Memory B cell (primary cell): ENCODE results near the gene C4orf33.
"Not testable (repeated sequence)": the region's sequence is repeated elsewhere in the genome, so short reads cannot be mapped to it uniquely, and the experiment has no call there.

Source experiments
- ATAC-seq: fragments of 150-1000 bp; cut with Tn5 transposase; 2 replicates; pipeline ENCODE4 v1.10.0; 2021; ENCODE audit warnings: low read depth, mild to moderate bottlenecking, moderate library complexity
- DNase-seq, 2 donors: peaks; one replicate each; pipeline ENCODE4 v3.0.0; 2022; ENCODE audit warnings: low spot score in 2 of 2
- H3K27ac Mint-ChIP-seq: one replicate; pipeline ENCODE4 v1.8.0; 2022; ENCODE audit warnings: mild to moderate bottlenecking, moderate library complexity, mixed read lengths
- H3K27me3 Mint-ChIP-seq: one replicate; pipeline ENCODE4 v1.8.0; 2022; ENCODE audit warnings: mixed read lengths
- H3K36me3 Mint-ChIP-seq: one replicate; pipeline ENCODE4 v1.8.0; 2022; ENCODE audit warnings: mild to moderate bottlenecking, mixed read lengths
- H3K4me1 Mint-ChIP-seq: one replicate; pipeline ENCODE4 v1.8.0; 2022; ENCODE audit warnings: mixed read lengths
- H3K4me3 Mint-ChIP-seq: one replicate; pipeline ENCODE4 v1.8.0; 2022; ENCODE audit warnings: mild to moderate bottlenecking, moderate library complexity, mixed read lengths
- H3K9me3 Mint-ChIP-seq: one replicate; pipeline ENCODE4 v1.8.0; 2022; ENCODE audit warnings: mixed read lengths

Gene C4orf33

GRCh38 chr4:129095811-129096454, at the start of gene C4orf33:
Gene C4orf33, plus strand, starts transcription at chr4:129096152. Its CDS starts 6,459 bp downstream, at chr4:129102611.
- Mint-ChIP-seq H3K36me3 (no peaks in the 10 kb centered on the region), H3K4me3 (peak within 1 kb of the TSS; percentile 99), H3K9me3 (no peaks in the 10 kb centered on the region), H3K27ac (peak within 1 kb of the TSS; percentile 99), H3K4me1 (peaks cover 17% of the 10 kb centered on the region), H3K27me3 (no peaks in the 10 kb centered on the region)
- DNase-seq (peak; percentile 56 to 63), ATAC-seq (peak; percentile 42)

- Mint-ChIP-seq H3K36me3 (peaks cover 54% of the 10 kb centered on the region), H3K4me1 (no peaks in the 10 kb centered on the region), H3K4me3 (no peak overlapping the region), H3K27ac (no peak overlapping the region), H3K9me3 (peaks cover 34% of the 10 kb centered on the region), H3K27me3 (no peaks in the 10 kb centered on the region)
- ATAC-seq: no peak
- DNase-seq: no peak
Measured at GRCh38 chr4:129059028-129059427, 36.9 kb upstream of the C4orf33 start.

GRCh38 chr4:129062580-129062979, 33.4 kb upstream of the C4orf33 start:
- H3K9me3 Mint-ChIP-seq: peaks cover 24% of the 10 kb centered on the region
- no peak overlapping the region for H3K27ac Mint-ChIP-seq
- no peaks in the 10 kb centered on the region for H3K27me3 Mint-ChIP-seq
- H3K4me1 Mint-ChIP-seq: no peaks in the 10 kb centered on the region
- peaks cover 50% of the 10 kb centered on the region for H3K36me3 Mint-ChIP-seq
- no peak overlapping the region for H3K4me3 Mint-ChIP-seq
- ATAC-seq: no peak
- DNase-seq: no peak

GRCh38 chr4:129063640-129064039, 32.3 kb upstream of the C4orf33 start:
- H3K4me1 Mint-ChIP-seq: no peaks in the 10 kb centered on the region
- H3K27ac Mint-ChIP-seq: no peak overlapping the region
- no peaks in the 10 kb centered on the region for H3K27me3 Mint-ChIP-seq
- peaks cover 50% of the 10 kb centered on the region for H3K36me3 Mint-ChIP-seq
- DNase-seq (no peak), ATAC-seq (no peak)
- peaks cover 23% of the 10 kb centered on the region for H3K9me3 Mint-ChIP-seq
- no peak overlapping the region for H3K4me3 Mint-ChIP-seq

- Mint-ChIP-seq H3K36me3 (peaks cover 47% of the 10 kb centered on the region), H3K27ac (no peak overlapping the region), H3K4me3 (no peak overlapping the region), H3K4me1 (peaks cover 4% of the 10 kb centered on the region), H3K9me3 (peaks cover 19% of the 10 kb centered on the region), H3K27me3 (no peaks in the 10 kb centered on the region)
- DNase-seq (no peak), ATAC-seq (no peak)
Measured at GRCh38 chr4:129064717-129065116, 31.2 kb upstream of the C4orf33 start.

- Mint-ChIP-seq H3K9me3 (peaks cover 21% of the 10 kb centered on the region), H3K27ac (peak overlapping the region; percentile 64), H3K36me3 (peaks cover 34% of the 10 kb centered on the region), H3K4me1 (peaks cover 11% of the 10 kb centered on the region)
- not testable (repeated sequence) for H3K27me3 Mint-ChIP-seq, ATAC-seq, H3K4me3 Mint-ChIP-seq
- DNase-seq: peak in 1 of 2 donors; percentile 2
Measured at GRCh38 chr4:129069537-129069936, 26.4 kb upstream of the C4orf33 start.

- H3K4me3 Mint-ChIP-seq: no peak overlapping the region
- H3K27ac Mint-ChIP-seq: no peak overlapping the region
- ATAC-seq (no peak), DNase-seq (no peak)
- H3K36me3 Mint-ChIP-seq: peaks cover 53% of the 10 kb centered on the region
- H3K27me3 Mint-ChIP-seq: no peaks in the 10 kb centered on the region
- H3K9me3 Mint-ChIP-seq: peaks cover 9% of the 10 kb centered on the region
- no peaks in the 10 kb centered on the region for H3K4me1 Mint-ChIP-seq
Measured at GRCh38 chr4:129077326-129077725, 18.6 kb upstream of the C4orf33 start.

- DNase-seq (no peak), ATAC-seq (no peak)
- no peak overlapping the region for H3K27ac Mint-ChIP-seq
- H3K4me1 Mint-ChIP-seq: no peaks in the 10 kb centered on the region
- H3K4me3 Mint-ChIP-seq: no peak overlapping the region
- peaks cover 5% of the 10 kb centered on the region for H3K9me3 Mint-ChIP-seq
- no peaks in the 10 kb centered on the region for H3K27me3 Mint-ChIP-seq
- H3K36me3 Mint-ChIP-seq: peaks cover 42% of the 10 kb centered on the region
Measured at GRCh38 chr4:129080129-129080528, 15.8 kb upstream of the C4orf33 start.

GRCh38 chr4:129082302-129082701, 13.7 kb upstream of the C4orf33 start:
- DNase-seq (no peak), ATAC-seq (no peak)
- Mint-ChIP-seq H3K27ac (no peak overlapping the region), H3K4me1 (peaks cover 7% of the 10 kb centered on the region), H3K4me3 (no peak overlapping the region), H3K36me3 (peaks cover 39% of the 10 kb centered on the region), H3K9me3 (peaks cover 5% of the 10 kb centered on the region), H3K27me3 (no peaks in the 10 kb centered on the region)

GRCh38 chr4:129085472-129085871, 10.5 kb upstream of the C4orf33 start:
- H3K4me1 Mint-ChIP-seq: peaks cover 18% of the 10 kb centered on the region
- H3K27me3 Mint-ChIP-seq: no peaks in the 10 kb centered on the region
- no peak overlapping the region for H3K27ac Mint-ChIP-seq
- no peak overlapping the region for H3K4me3 Mint-ChIP-seq
- ATAC-seq: no peak
- H3K9me3 Mint-ChIP-seq: peaks cover 1% of the 10 kb centered on the region
- H3K36me3 Mint-ChIP-seq: peaks cover 22% of the 10 kb centered on the region
- DNase-seq: no peak

GRCh38 chr4:129087516-129087915, 8.4 kb upstream of the C4orf33 start:
- Mint-ChIP-seq H3K27ac (no peak overlapping the region), H3K4me3 (no peak overlapping the region), H3K36me3 (peaks cover 12% of the 10 kb centered on the region), H3K27me3 (no peaks in the 10 kb centered on the region), H3K4me1 (peaks cover 18% of the 10 kb centered on the region), H3K9me3 (no peaks in the 10 kb centered on the region)
- DNase-seq (no peak), ATAC-seq (no peak)

GRCh38 chr4:129092631-129093190, 3.2 kb upstream of the C4orf33 start:
- Mint-ChIP-seq H3K4me1 (peaks cover 28% of the 10 kb centered on the region), H3K27ac (no peak overlapping the region), H3K27me3 (no peaks in the 10 kb centered on the region), H3K4me3 (no peak overlapping the region), H3K9me3 (no peaks in the 10 kb centered on the region), H3K36me3 (no peaks in the 10 kb centered on the region)
- no peak for DNase-seq
- no peak for ATAC-seq

GRCh38 chr4:129093191-129093920, 2.6 kb upstream of the C4orf33 start, which contains the start of gene SCLT1:
Gene SCLT1, minus strand, starts transcription at chr4:129093539. Its CDS starts 436 bp downstream, at chr4:129093103.
- peaks cover 28% of the 10 kb centered on the region for H3K4me1 Mint-ChIP-seq
- DNase-seq: peak; percentile 91 to 92
- no peaks in the 10 kb centered on the region for H3K36me3 Mint-ChIP-seq
- peak; percentile 90 for ATAC-seq
- H3K27me3 Mint-ChIP-seq: no peaks in the 10 kb centered on the region
- no peak within 1 kb of the TSS for H3K27ac Mint-ChIP-seq
- H3K9me3 Mint-ChIP-seq: no peaks in the 10 kb centered on the region
- H3K4me3 Mint-ChIP-seq: no peak within 1 kb of the TSS

GRCh38 chr4:129094347-129094746, 1.6 kb upstream of the C4orf33 start:
- Mint-ChIP-seq H3K4me1 (peaks cover 20% of the 10 kb centered on the region), H3K36me3 (no peaks in the 10 kb centered on the region), H3K4me3 (no peak overlapping the region), H3K27me3 (no peaks in the 10 kb centered on the region), H3K27ac (no peak overlapping the region), H3K9me3 (no peaks in the 10 kb centered on the region)
- no peak for ATAC-seq
- DNase-seq: no peak
